Pancreas (tissue), 10 donors: ENCODE data around the gene TIAM1. TPM values are rescaled to one million over a fixed set of nuclear protein-coding genes. Genes with fewer than 3 reads are reported as not detected.

Experiments
- ATAC-seq, 4 donors: fragments of 200-7000 bp; cut with Tn5 transposase; one replicate each; pipeline versions ENCODE4 v1.8.0 to v1.9.1; 2020; ENCODE audit warnings: mild to moderate bottlenecking in 4 of 4, moderate library complexity in 4 of 4
- DNase-seq, 6 donors: peaks; one replicate each; pipeline ENCODE4 v3.0.0-alpha.2; 2020
- FAIRE-seq: peaks from 2 replicates; lab custom pipeline; 2012; peaks lifted over from hg19 to GRCh38; lab: Jason Lieb, UNC
- H3K27ac ChIP-seq, 4 donors: fragments of 200-600 bp; sonication (generic); 1 replicate in 3 of 4; 2 replicates in 1 of 4; pipeline versions ENCODE4 v1.5.0 to v1.8.0; 2020
- H3K27me3 ChIP-seq, 4 donors: fragments of 200-600 bp; one replicate each; pipeline ENCODE4 v1.8.0; 2021
- H3K36me3 ChIP-seq, 3 donors: fragments of 200-600 bp; sonication (generic) in 1 of 3; one replicate each; pipeline versions ENCODE4 v1.5.0 to v1.8.0; 2020 to 2021
- H3K4me1 ChIP-seq, 3 donors: fragments of 200-600 bp; one replicate each; pipeline ENCODE4 v1.8.0; 2021
- H3K4me3 ChIP-seq, 4 donors: fragments of 200-600 bp; sonication (generic) in 2 of 4; one replicate each; pipeline versions ENCODE4 v1.5.0 to v1.8.0; 2020 to 2021
- H3K9me3 ChIP-seq, 4 donors: fragments of 200-600 bp; one replicate each; pipeline ENCODE4 v1.8.0; 2021
- WGBS, 2 donors: extraction: QIAGEN DNeasy Blood & Tissue Kit; methylation state at CpG; one replicate each; pipeline ENCODE4 v1.1.7; 2013; 5-methylcytosine and 5-hydroxymethylcytosine counted together
- intact Hi-C, 3 donors: fragments of 100-400 bp; cut with DNase I; formaldehyde crosslinking; loops; one replicate each; pipeline versions ENCODE4 v1.11.1 to v1.14.2; 2022
- polyA plus RNA-seq, 2 donors: library from polyadenylated mRNA; stranded (reverse); fragments of 200-250 nt; gene quantifications; one replicate each; pipeline ENCODE4 v1.2.3, GENCODE V29; 2013
- total RNA-seq, 6 donors: library from RNA; stranded (reverse); fragmentation: NEBNext Ultra II Directional in 4 of 6; extraction: Animal tissue kit (Norgen Biotek cat#: 25700) in 4 of 6; gene quantifications; one replicate each; pipeline versions ENCODE4 v1.2.1 to v1.2.4, GENCODE V29; 2021 to 2023
- TF ChIP-seq, protein P1 (sequence below), 4 donors: fragments of 200-600 bp; sonication (generic) in 3 of 4; IDR thresholded peaks; one replicate each; pipeline versions ENCODE4 v1.5.0 to v1.8.0; 2021; ENCODE audit warnings: antibody characterized with exemption in 4 of 4
- donor health status: healthy with polysubstance abuse.
- donor health status: DM: no; HTN: no; CAD: no; lungs with moderate emphysema.
- donor health status: DM: no; HTN: no; CAD: no.
- donor health status: control.
- donor health status: control.
- donor health status: Bipolar disorder and iron deficiency.
- donor health status: DM: yes; HTN: yes; CAD: no.
- donor health status: DM: no; HTN: no; CAD: no.
- donor health status: DM: no; HTN: no; CAD: no.
- donor health status: DM: yes; HTN: yes; CAD: no.

Gene TIAM1
- total and polyA plus RNA-seq, 8 donors: 1.7 to 7.7 (median 4.0) TPM

DNA sequence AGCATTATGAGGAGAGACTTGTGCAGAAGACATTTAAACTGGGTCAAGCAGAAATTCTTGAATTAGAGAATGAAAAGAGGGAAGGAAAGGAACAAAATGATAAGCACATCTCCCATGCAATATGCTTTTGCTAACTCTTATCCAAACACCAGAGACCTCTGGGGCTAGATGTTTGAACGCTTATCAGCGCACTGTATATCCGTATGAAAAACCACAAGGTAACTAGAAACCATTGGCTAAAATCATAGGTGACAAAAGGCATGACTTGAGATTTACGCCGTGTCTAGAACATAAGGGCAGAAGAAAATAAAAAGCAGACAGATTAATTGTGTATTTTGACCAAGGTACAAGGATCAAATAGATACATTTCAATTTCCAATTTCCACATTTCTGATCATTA lies 38.0 kb upstream of the TIAM1 start:
- no peak for DNase-seq
- Histone ChIP-seq H3K27me3 (no peaks in the 10 kb centered on the region), H3K4me3 (no peak overlapping the region), H3K4me1 (no peaks in the 10 kb centered on the region), H3K27ac (no peak overlapping the region), H3K9me3 (no peaks in the 10 kb centered on the region), H3K36me3 (no peaks in the 10 kb centered on the region)
- intact Hi-C loops: no loop called here
- 79 to 88% methylated on average over 5 of the region's 5 CpGs for WGBS, 2 donors
- no peak for ATAC-seq
- FAIRE-seq: no peak
- TF ChIP-seq, protein P1, sequence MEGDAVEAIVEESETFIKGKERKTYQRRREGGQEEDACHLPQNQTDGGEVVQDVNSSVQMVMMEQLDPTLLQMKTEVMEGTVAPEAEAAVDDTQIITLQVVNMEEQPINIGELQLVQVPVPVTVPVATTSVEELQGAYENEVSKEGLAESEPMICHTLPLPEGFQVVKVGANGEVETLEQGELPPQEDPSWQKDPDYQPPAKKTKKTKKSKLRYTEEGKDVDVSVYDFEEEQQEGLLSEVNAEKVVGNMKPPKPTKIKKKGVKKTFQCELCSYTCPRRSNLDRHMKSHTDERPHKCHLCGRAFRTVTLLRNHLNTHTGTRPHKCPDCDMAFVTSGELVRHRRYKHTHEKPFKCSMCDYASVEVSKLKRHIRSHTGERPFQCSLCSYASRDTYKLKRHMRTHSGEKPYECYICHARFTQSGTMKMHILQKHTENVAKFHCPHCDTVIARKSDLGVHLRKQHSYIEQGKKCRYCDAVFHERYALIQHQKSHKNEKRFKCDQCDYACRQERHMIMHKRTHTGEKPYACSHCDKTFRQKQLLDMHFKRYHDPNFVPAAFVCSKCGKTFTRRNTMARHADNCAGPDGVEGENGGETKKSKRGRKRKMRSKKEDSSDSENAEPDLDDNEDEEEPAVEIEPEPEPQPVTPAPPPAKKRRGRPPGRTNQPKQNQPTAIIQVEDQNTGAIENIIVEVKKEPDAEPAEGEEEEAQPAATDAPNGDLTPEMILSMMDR (IDR thresholded peaks at IDR 0.05): no peak

DNA sequence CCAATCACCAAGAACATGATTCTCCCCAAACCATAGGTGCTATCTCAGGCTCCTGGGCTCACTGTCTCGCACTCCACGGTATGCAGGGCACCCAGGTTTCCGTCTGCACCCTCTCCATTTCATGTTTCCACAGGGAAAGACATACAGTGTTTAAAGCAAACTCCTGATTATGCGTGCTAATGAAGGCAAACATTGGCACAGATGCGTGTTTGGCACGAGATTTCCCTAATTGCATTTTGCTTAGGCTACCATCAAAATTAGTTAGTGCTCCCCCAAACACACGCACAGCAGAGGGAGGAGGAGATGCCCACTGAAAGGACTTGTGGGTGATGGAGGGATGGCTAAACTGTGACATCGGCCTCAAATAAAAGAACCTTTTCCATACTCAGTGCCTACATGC lies 32.2 kb upstream of the TIAM1 start:
- intact Hi-C loops: no loop called here
- no peak for ATAC-seq
- no peak for DNase-seq
- H3K4me1 ChIP-seq: no peaks in the 10 kb centered on the region
- H3K36me3 ChIP-seq: no peaks in the 10 kb centered on the region
- no peak for FAIRE-seq
- TF ChIP-seq, protein P1 (IDR thresholded peaks at IDR 0.05): no peak
- 58 to 75% methylated on average over 8 of the region's 8 CpGs for WGBS, 2 donors
- no peaks in the 10 kb centered on the region for H3K27me3 ChIP-seq
- H3K27ac ChIP-seq: no peak overlapping the region
- no peaks in the 10 kb centered on the region for H3K9me3 ChIP-seq
- H3K4me3 ChIP-seq: no peak overlapping the region

- intact Hi-C loops: no loop called here
- FAIRE-seq (no peak), DNase-seq (no peak), ATAC-seq (no peak)
- H3K4me1 ChIP-seq: no peaks in the 10 kb centered on the region
- H3K4me3 ChIP-seq: no peak overlapping the region
- no peaks in the 10 kb centered on the region for H3K27me3 ChIP-seq
- no peaks in the 10 kb centered on the region for H3K36me3 ChIP-seq
- TF ChIP-seq, protein P1 (IDR thresholded peaks at IDR 0.05): no peak
- no peaks in the 10 kb centered on the region for H3K9me3 ChIP-seq
- no peak overlapping the region for H3K27ac ChIP-seq
- 48 to 55% methylated on average over 4 of the region's 4 CpGs for WGBS, 2 donors
Observed at GRCh38 chr21:31374395-31374794, 30.3 kb upstream of the TIAM1 start.

GRCh38 chr21:31372471-31372765 lies 28.4 kb upstream of the TIAM1 start:
- no peaks in the 10 kb centered on the region for H3K4me1 ChIP-seq
- H3K27ac ChIP-seq: no peak overlapping the region
- H3K36me3 ChIP-seq: no peaks in the 10 kb centered on the region
- H3K9me3 ChIP-seq: no peaks in the 10 kb centered on the region
- no peak overlapping the region for H3K4me3 ChIP-seq
- H3K27me3 ChIP-seq: no peaks in the 10 kb centered on the region
- no peak for FAIRE-seq
- ATAC-seq: no peak
- 70 to 77% methylated on average over 3 of the region's 3 CpGs for whole genome bisulfite sequencing, 2 donors
- intact Hi-C loops: no loop called here
- DNase-seq: no peak
- TF ChIP-seq, protein P1 (IDR thresholded peaks at IDR 0.05): no peak

DNA sequence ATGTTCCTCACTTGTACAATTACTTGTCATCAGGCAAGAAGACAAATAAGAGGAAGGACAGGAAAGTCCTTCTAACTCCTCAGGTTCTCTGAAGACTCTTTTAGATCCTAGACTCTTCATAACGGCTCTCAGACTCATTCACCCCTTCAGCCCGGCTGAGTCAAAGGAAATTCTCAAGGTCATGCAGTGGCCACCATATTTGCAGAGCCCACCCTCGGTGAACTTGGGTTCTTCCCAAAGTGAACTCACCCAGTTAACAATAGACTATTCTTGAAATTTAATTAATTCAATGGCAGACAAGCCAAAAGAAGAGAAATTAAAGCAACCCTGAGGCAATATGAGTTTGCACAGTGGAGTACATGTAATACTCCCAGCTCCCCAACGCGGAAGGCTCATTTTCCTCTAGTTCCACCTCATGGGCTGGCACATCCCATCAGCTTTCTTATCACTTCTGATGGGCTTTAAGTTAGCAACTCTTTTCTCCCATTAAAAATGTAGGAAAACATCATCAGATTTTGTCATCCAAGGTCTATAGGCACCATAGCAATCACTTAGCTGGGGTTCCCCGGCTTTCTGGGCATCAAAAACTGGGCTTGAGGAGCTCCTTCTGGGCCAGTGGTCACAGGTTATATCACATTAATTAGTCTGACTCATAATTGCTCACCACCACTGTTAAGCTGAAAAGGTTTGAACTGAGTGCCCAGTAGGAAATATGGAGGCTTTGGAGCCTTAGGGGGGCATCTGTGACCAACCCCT lies 27.8 kb upstream of the TIAM1 start:
- DNase-seq: no peak
- WGBS, 2 donors: 75 to 86% methylated on average over 6 of the region's 6 CpGs
- TF ChIP-seq, protein P1 (IDR thresholded peaks at IDR 0.05): no peak
- H3K36me3 ChIP-seq: no peaks in the 10 kb centered on the region
- H3K27ac ChIP-seq: no peak overlapping the region
- ATAC-seq: no peak
- intact Hi-C loops: no loop called here
- no peaks in the 10 kb centered on the region for H3K27me3 ChIP-seq
- no peak for FAIRE-seq
- no peak overlapping the region for H3K4me3 ChIP-seq
- no peaks in the 10 kb centered on the region for H3K9me3 ChIP-seq
- H3K4me1 ChIP-seq: no peaks in the 10 kb centered on the region
